ENCODE results near the gene TSHZ1. TPM values are rescaled to one million over a fixed set of nuclear protein-coding genes. Genes with fewer than 3 reads are reported as not detected.

Gene TSHZ1
- total and polyA plus RNA-seq, 9 donors = 27.9 to 109 (median 65.6) TPM

DNA sequence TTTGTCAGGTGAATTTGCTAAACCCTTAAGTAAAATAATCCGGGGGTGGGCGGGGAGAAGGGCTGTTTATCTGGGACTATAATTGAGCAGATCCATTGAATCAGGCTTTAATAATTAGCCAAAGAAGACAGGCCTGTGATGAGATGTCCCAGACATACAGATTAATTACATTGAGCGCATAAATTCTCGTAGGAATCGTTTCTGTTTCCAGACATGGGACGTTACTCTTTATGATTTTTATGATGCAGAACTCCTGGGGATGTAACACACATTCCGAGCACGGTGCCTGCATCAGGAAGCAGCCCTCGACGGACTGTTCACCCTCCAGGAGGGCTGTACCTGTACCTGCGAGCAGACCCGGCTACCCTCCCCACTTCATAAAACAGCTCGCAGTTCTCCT, 128.0 kb downstream of the TSHZ1 start:
- Histone ChIP-seq H3K36me3 (no peaks in the 10 kb centered on the region), H3K9me3 (no peaks in the 10 kb centered on the region), H3K27me3 (no peaks in the 10 kb centered on the region), H3K27ac (no peak overlapping the region), H3K4me3 (no peak overlapping the region), H3K4me1 (ENCODE audit: insufficient read depth) (peaks cover 2% of the 10 kb centered on the region)
- no peak for TF ChIP-seq EP300 (IDR thresholded peaks at IDR 0.05)
- TF ChIP-seq, protein P1, sequence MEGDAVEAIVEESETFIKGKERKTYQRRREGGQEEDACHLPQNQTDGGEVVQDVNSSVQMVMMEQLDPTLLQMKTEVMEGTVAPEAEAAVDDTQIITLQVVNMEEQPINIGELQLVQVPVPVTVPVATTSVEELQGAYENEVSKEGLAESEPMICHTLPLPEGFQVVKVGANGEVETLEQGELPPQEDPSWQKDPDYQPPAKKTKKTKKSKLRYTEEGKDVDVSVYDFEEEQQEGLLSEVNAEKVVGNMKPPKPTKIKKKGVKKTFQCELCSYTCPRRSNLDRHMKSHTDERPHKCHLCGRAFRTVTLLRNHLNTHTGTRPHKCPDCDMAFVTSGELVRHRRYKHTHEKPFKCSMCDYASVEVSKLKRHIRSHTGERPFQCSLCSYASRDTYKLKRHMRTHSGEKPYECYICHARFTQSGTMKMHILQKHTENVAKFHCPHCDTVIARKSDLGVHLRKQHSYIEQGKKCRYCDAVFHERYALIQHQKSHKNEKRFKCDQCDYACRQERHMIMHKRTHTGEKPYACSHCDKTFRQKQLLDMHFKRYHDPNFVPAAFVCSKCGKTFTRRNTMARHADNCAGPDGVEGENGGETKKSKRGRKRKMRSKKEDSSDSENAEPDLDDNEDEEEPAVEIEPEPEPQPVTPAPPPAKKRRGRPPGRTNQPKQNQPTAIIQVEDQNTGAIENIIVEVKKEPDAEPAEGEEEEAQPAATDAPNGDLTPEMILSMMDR (IDR thresholded peaks at IDR 0.05) = no peak
- TF ChIP-seq POLR2A (IDR thresholded peaks at IDR 0.05) = no peak
- DNase-seq = no peak
- intact Hi-C loops (cut with DNase I) = no loop called here
- WGBS, 3 donors = 68 to 81% (median 77%) methylated on average over 13 of the region's 13 CpGs

Other genes with a start within 250 kb of the TSHZ1 start
- gene PTGR3, start 1.7 kb upstream of the TSHZ1 start, total RNA-seq = 10 to 100 TPM; 15.4 to 55.7 (median 32.6) TPM
- 10 to 100 TPM; 19.8 to 28.4 TPM for gene PTGR3, start 1.7 kb upstream of the TSHZ1 start, polyA plus RNA-seq
- gene SMIM21, start 216.9 kb downstream of the TSHZ1 start, total RNA-seq = not detected
- gene SMIM21, start 216.9 kb downstream of the TSHZ1 start, polyA plus RNA-seq = not detected